GM06990 (cell line): ENCODE results near the gene C6orf89.

Experiments
- DNase-seq: peaks from one replicate; pipeline ENCODE4 v3.0.0-alpha.2; 2011; ENCODE audit not compliant: insufficient read length; ENCODE audit errors: extremely low read depth
- H3K27me3 ChIP-seq: replicated peaks from 2 replicates; pipeline ENCODE4 v1.6.0; 2011; ENCODE audit warnings: low read length; ENCODE audit not compliant: control insufficient read depth, insufficient read depth
- H3K36me3 ChIP-seq: 2 replicates; pipeline ENCODE4 v1.5.1; 2011; ENCODE audit warnings: low read length; ENCODE audit not compliant: control insufficient read depth, insufficient read depth
- H3K4me3 ChIP-seq: replicated peaks from 2 replicates; pipeline ENCODE4 v1.5.1; 2011; ENCODE audit warnings: low read depth, mild to moderate bottlenecking, control low read depth, low read length
- CTCF ChIP-seq: IDR thresholded peaks from 2 replicates; pipeline ENCODE4 v1.5.1; 2011; ENCODE audit warnings: low read length, control low read depth, mild to moderate bottlenecking, inconsistent platforms; ENCODE audit not compliant: insufficient read depth, poor library complexity, severe bottlenecking

C6orf89 gene

GRCh38 chr6:36968266-36968977 lies 82.7 kb downstream of the C6orf89 start:
- no peak for DNase-seq
- Histone ChIP-seq H3K4me3 (no peak overlapping the region), H3K27me3 (no peaks in the 10 kb centered on the region), H3K36me3 (peaks cover 41% of the 10 kb centered on the region)
- TF ChIP-seq CTCF: no peak

- H3K27me3 ChIP-seq: no peaks in the 10 kb centered on the region
- no peak overlapping the region for H3K4me3 ChIP-seq
- peaks cover 45% of the 10 kb centered on the region for H3K36me3 ChIP-seq
- no peak for DNase-seq
- TF ChIP-seq CTCF: no peak
Observed at GRCh38 chr6:36969240-36969691, 83.5 kb downstream of the C6orf89 start.

- peaks cover 48% of the 10 kb centered on the region for H3K36me3 ChIP-seq
- no peak for DNase-seq
- H3K4me3 ChIP-seq: no peak overlapping the region
- H3K27me3 ChIP-seq: no peaks in the 10 kb centered on the region
- TF ChIP-seq CTCF: no peak
Observed at GRCh38 chr6:36969988-36970891, 84.5 kb downstream of the C6orf89 start.

GRCh38 chr6:36970892-36971842 lies 85.4 kb downstream of the C6orf89 start:
- no peak for DNase-seq
- H3K4me3 ChIP-seq: no peak overlapping the region
- H3K27me3 ChIP-seq: no peaks in the 10 kb centered on the region
- TF ChIP-seq CTCF: no peak
- peaks cover 58% of the 10 kb centered on the region for H3K36me3 ChIP-seq

GRCh38 chr6:36971921-36972673 lies 86.3 kb downstream of the C6orf89 start:
- no peak overlapping the region for H3K4me3 ChIP-seq
- H3K36me3 ChIP-seq: peaks cover 66% of the 10 kb centered on the region

More at GRCh38 chr6:36971921-36972673, 86.3 kb downstream of the C6orf89 start:
- no peaks in the 10 kb centered on the region for H3K27me3 ChIP-seq
- DNase-seq: no peak
- no peak for TF ChIP-seq CTCF
